HEK293 (cell line): ENCODE measurements around the gene DRAP1.

ENCODE experiments used
- MYNN ChIP-seq: fragments of 450-650 bp; formaldehyde crosslinking; IDR thresholded peaks from 2 replicates; pipeline ENCODE4 v1.5.1; 2016; ENCODE audit warnings: missing biosample characterization, missing genetic modification characterization, borderline replicate concordance
- SCRT1 ChIP-seq: fragments of 450-650 bp; formaldehyde crosslinking; IDR thresholded peaks from 2 replicates; pipeline ENCODE4 v1.5.1; 2016; ENCODE audit warnings: missing biosample characterization, missing genetic modification characterization, borderline replicate concordance
- WT1 ChIP-seq: fragments of 450-650 bp; formaldehyde crosslinking; IDR thresholded peaks from 2 replicates; pipeline ENCODE4 v1.5.1; 2016; ENCODE audit warnings: missing biosample characterization, missing genetic modification characterization
- ZBTB21 ChIP-seq: fragments of 450-650 bp; formaldehyde crosslinking; IDR thresholded peaks from 2 replicates; pipeline ENCODE4 v1.5.1; 2017; ENCODE audit warnings: missing biosample characterization, missing genetic modification characterization
- ZNF24 ChIP-seq: fragments of 450-650 bp; formaldehyde crosslinking; IDR thresholded peaks from 2 replicates; pipeline ENCODE4 v1.5.1; 2016; ENCODE audit warnings: missing biosample characterization, missing genetic modification characterization
- ZNF501 ChIP-seq: fragments of 450-650 bp; formaldehyde crosslinking; IDR thresholded peaks from 2 replicates; pipeline ENCODE4 v1.5.1; 2016; ENCODE audit warnings: missing biosample characterization, missing genetic modification characterization
- ZNF639 ChIP-seq: fragments of 450-650 bp; formaldehyde crosslinking; IDR thresholded peaks from 2 replicates; pipeline ENCODE4 v1.5.1; 2016; ENCODE audit warnings: missing biosample characterization, missing genetic modification characterization
- ZNF707 ChIP-seq: fragments of 450-650 bp; formaldehyde crosslinking; IDR thresholded peaks from 2 replicates; pipeline ENCODE4 v1.5.1; 2016; ENCODE audit warnings: missing biosample characterization, missing genetic modification characterization
- ZNF830 ChIP-seq: fragments of 450-650 bp; IDR thresholded peaks from 2 replicates; pipeline ENCODE4 v1.5.0; 2018; ENCODE audit warnings: missing biosample characterization, missing genetic modification characterization, low read depth, mild to moderate bottlenecking, moderate library complexity
- TF ChIP-seq, protein P1 (sequence below): fragments of 450-650 bp; formaldehyde crosslinking; IDR thresholded peaks from 2 replicates; pipeline ENCODE4 v1.5.1; 2016; ENCODE audit warnings: missing biosample characterization, missing genetic modification characterization
- TF ChIP-seq, protein P2 (sequence below): fragments of 450-650 bp; formaldehyde crosslinking; IDR thresholded peaks from 2 replicates; pipeline ENCODE4 v1.5.1; 2016; ENCODE audit warnings: missing biosample characterization, missing genetic modification characterization
- TF ChIP-seq, protein P3 (sequence below): fragments of 450-650 bp; formaldehyde crosslinking; IDR thresholded peaks from 2 replicates; pipeline ENCODE4 v1.5.1; 2016; ENCODE audit warnings: missing biosample characterization, missing genetic modification characterization

DNA sequence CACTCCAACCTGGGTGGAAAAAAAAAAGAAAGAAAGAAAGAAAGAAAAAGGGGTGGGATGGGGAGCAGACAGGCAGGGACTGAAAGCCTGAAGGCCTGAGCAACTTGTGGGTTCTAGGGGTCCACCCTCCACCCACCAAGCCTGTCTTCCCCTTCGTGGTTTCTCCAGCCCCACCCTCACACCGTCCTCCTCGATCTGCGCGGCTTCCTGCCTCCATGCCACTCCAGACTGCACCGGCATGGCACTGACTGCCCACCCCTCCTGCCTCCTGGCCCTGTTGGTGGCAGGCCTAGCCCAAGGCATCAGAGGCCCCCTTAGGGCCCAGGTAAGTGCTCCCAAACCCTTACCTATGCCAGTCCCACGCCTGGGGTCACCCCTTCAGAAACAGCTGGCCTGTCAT is 39.6 kb upstream of the DRAP1 start, which contains the start of gene CTSW:
- TF ChIP-seq, protein P1, sequence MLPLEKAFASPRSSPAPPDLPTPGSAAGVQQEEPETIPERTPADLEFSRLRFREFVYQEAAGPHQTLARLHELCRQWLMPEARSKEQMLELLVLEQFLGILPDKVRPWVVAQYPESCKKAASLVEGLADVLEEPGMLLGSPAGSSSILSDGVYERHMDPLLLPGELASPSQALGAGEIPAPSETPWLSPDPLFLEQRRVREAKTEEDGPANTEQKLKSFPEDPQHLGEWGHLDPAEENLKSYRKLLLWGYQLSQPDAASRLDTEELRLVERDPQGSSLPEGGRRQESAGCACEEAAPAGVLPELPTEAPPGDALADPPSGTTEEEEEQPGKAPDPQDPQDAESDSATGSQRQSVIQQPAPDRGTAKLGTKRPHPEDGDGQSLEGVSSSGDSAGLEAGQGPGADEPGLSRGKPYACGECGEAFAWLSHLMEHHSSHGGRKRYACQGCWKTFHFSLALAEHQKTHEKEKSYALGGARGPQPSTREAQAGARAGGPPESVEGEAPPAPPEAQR: no peak
- TF ChIP-seq, protein P2, sequence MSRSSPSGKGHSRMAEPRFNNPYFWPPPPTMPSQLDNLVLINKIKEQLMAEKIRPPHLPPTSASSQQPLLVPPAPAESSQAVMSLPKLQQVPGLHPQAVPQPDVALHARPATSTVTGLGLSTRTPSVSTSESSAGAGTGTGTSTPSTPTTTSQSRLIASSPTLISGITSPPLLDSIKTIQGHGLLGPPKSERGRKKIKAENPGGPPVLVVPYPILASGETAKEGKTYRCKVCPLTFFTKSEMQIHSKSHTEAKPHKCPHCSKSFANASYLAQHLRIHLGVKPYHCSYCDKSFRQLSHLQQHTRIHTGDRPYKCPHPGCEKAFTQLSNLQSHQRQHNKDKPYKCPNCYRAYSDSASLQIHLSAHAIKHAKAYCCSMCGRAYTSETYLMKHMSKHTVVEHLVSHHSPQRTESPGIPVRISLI (tag by site-specific recombination): no peak
- TF ChIP-seq ZNF24 (no peak), MYNN (no peak), SCRT1 (tag by site-specific recombination) (no peak), ZNF639 (tag by site-specific recombination) (no peak), ZNF830 (no peak), WT1 (no peak), ZBTB21 (tag by site-specific recombination) (no peak), ZNF501 (tag by site-specific recombination) (no peak), ZNF707 (no peak)
- TF ChIP-seq, protein P3, sequence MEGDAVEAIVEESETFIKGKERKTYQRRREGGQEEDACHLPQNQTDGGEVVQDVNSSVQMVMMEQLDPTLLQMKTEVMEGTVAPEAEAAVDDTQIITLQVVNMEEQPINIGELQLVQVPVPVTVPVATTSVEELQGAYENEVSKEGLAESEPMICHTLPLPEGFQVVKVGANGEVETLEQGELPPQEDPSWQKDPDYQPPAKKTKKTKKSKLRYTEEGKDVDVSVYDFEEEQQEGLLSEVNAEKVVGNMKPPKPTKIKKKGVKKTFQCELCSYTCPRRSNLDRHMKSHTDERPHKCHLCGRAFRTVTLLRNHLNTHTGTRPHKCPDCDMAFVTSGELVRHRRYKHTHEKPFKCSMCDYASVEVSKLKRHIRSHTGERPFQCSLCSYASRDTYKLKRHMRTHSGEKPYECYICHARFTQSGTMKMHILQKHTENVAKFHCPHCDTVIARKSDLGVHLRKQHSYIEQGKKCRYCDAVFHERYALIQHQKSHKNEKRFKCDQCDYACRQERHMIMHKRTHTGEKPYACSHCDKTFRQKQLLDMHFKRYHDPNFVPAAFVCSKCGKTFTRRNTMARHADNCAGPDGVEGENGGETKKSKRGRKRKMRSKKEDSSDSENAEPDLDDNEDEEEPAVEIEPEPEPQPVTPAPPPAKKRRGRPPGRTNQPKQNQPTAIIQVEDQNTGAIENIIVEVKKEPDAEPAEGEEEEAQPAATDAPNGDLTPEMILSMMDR (tag by site-specific recombination): no peak
